ENCODE measurements around the gene CEP44. TPM values are rescaled to one million over a fixed set of nuclear protein-coding genes. Genes with fewer than 3 reads are reported as not detected.

The CEP44 gene
- 19.0 and 25.8 TPM in 2 replicates for total RNA-seq
- polyA plus RNA-seq: 6.6 and 7.7 TPM in 2 replicates

- TF ChIP-seq EZH2phosphoT487 (IDR thresholded peaks at IDR 0.05; ENCODE audit: low read depth, severe bottlenecking, unreplicated experiment): no peak
- TF ChIP-seq EZH2 (IDR thresholded peaks at IDR 0.05; ENCODE audit: borderline replicate concordance): no peak
- no peak for TF ChIP-seq CTCF (IDR thresholded peaks at IDR 0.05; ENCODE audit: poor library complexity)
- peak within 1 kb of the TSS; percentile 80 for H3K4me3 ChIP-seq
- peak within 1 kb of the TSS; percentile 99 for H3K27ac ChIP-seq
- no peaks in the 10 kb centered on the region for H3K36me3 ChIP-seq (replicated peaks; ENCODE audit: insufficient read depth, low read depth)
- H2AFZ ChIP-seq: peak within 1 kb of the TSS; percentile 92
- H3K9me3 ChIP-seq (ENCODE audit: low read depth): no peaks in the 10 kb centered on the region
- peaks cover 5% of the 10 kb centered on the region for H3K4me1 ChIP-seq (ENCODE audit: insufficient read depth)
- no peaks in the 10 kb centered on the region for H3K27me3 ChIP-seq
- H3K4me2 ChIP-seq: peak within 1 kb of the TSS; percentile 79
- H3K9me2 ChIP-seq (replicated peaks; ENCODE audit: insufficient read depth): no peaks in the 10 kb centered on the region
- H4K20me1 ChIP-seq (ENCODE audit: insufficient read depth, poor library complexity, severe bottlenecking): no peaks in the 10 kb centered on the region
- peak; percentile 80 for DNase-seq (ENCODE audit: low spot score)
- peaks cover 84% of the 10 kb centered on the region for H3K79me2 ChIP-seq
- WGBS (ENCODE audit: low lambda C conversion rate, missing lambda C conversion rate): under 1% methylated on average over 52 of the region's 52 CpGs
These were observed at the start of gene CEP44, which contains the start of gene FBXO8 for GRCh38 chr4:174283507-174284471. CEP44 (plus strand) TSS chr4:174283911; CDS start chr4:174299122, 15,211 bp downstream. FBXO8 (minus strand) TSS chr4:174283667; CDS start chr4:174263092, 20,575 bp downstream.

DNA sequence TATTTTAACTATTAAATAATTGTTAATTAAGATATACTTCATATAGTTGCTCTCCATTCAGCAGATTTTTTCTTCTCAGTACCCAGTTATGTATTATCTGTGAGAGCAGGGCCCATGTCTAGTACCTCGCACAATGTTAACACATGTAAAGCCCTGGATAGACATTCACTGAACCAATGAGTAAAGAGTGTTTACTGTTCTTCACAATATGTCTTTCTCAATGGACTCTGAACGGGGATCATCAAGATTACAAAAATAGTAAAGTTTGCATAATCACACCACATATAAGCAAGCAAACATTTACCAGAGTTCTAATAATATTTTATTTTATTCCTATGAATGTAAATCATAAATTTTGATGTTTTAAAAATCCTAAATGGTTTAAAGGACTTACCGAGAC, 47.4 kb upstream of the CEP44 start:
- Histone ChIP-seq H3K27me3 (no peaks in the 10 kb centered on the region), H3K36me3 (replicated peaks; ENCODE audit: insufficient read depth, low read depth) (no peaks in the 10 kb centered on the region), H3K4me3 (no peak overlapping the region), H3K4me2 (no peak overlapping the region), H3K79me2 (no peaks in the 10 kb centered on the region), H3K9me2 (replicated peaks; ENCODE audit: insufficient read depth) (no peaks in the 10 kb centered on the region), H3K4me1 (ENCODE audit: insufficient read depth) (no peaks in the 10 kb centered on the region), H2AFZ (no peak overlapping the region), H4K20me1 (ENCODE audit: insufficient read depth, poor library complexity, severe bottlenecking) (no peaks in the 10 kb centered on the region), H3K27ac (no peak overlapping the region), H3K9me3 (ENCODE audit: low read depth) (no peaks in the 10 kb centered on the region)
- DNase-seq (ENCODE audit: low spot score): no peak
- WGBS (ENCODE audit: low lambda C conversion rate, missing lambda C conversion rate): 78% methylated on average over 3 of the region's 3 CpGs
- TF ChIP-seq EZH2 (IDR thresholded peaks at IDR 0.05; ENCODE audit: borderline replicate concordance) (no peak), CTCF (IDR thresholded peaks at IDR 0.05; ENCODE audit: poor library complexity) (no peak), EZH2phosphoT487 (IDR thresholded peaks at IDR 0.05; ENCODE audit: low read depth, severe bottlenecking, unreplicated experiment) (no peak)

DNA sequence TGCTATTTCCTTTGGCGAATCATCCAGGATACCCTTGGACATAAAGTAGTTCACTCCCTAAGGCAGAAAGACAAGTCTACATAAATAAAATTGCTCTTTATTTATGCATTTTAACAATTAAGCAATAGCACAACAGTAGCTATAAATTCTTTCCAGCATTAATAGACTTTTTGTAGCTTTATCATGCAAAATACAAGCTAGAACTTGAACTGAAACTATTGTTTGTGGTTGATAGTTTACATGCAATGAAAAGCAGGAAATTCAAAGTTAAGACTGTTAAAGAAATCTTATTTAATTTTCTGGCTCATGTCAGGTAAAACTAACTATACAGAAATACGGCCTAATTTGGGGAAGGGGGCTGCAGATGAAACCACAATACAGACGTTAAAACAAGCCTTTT, 42.5 kb upstream of the CEP44 start:
- Histone ChIP-seq H3K36me3 (replicated peaks; ENCODE audit: insufficient read depth, low read depth) (no peaks in the 10 kb centered on the region), H3K9me3 (ENCODE audit: low read depth) (no peaks in the 10 kb centered on the region), H3K4me1 (ENCODE audit: insufficient read depth) (no peaks in the 10 kb centered on the region), H3K27ac (no peak overlapping the region), H2AFZ (no peak overlapping the region), H3K9me2 (replicated peaks; ENCODE audit: insufficient read depth) (no peaks in the 10 kb centered on the region), H3K4me2 (no peak overlapping the region), H4K20me1 (ENCODE audit: insufficient read depth, poor library complexity, severe bottlenecking) (no peaks in the 10 kb centered on the region), H3K79me2 (no peaks in the 10 kb centered on the region), H3K4me3 (no peak overlapping the region), H3K27me3 (no peaks in the 10 kb centered on the region)
- TF ChIP-seq EZH2phosphoT487 (IDR thresholded peaks at IDR 0.05; ENCODE audit: low read depth, severe bottlenecking, unreplicated experiment) (no peak), EZH2 (IDR thresholded peaks at IDR 0.05; ENCODE audit: borderline replicate concordance) (no peak), CTCF (IDR thresholded peaks at IDR 0.05; ENCODE audit: poor library complexity) (no peak)
- WGBS (ENCODE audit: low lambda C conversion rate, missing lambda C conversion rate): 81% methylated on average over 3 of the region's 3 CpGs
- no peak for DNase-seq (ENCODE audit: low spot score)
